ENCODE results near the gene CCNK.

CCNK gene

GRCh38 chr14:99463974-99464373 is 17.2 kb upstream of the CCNK start:
- no peak overlapping the region for H3K4me3 ChIP-seq (ENCODE audit: insufficient read depth, low read depth, low read length, poor library complexity, severe bottlenecking)
- H3K4me1 ChIP-seq (ENCODE audit: control insufficient read depth, insufficient read depth, low read length, poor library complexity, severe bottlenecking): no peaks in the 10 kb centered on the region
- H3K27ac ChIP-seq (ENCODE audit: insufficient read depth, low read length, poor library complexity, severe bottlenecking): no peak overlapping the region
- no peak for DNase-seq
- peaks cover 57% of the 10 kb centered on the region for H3K36me3 ChIP-seq (ENCODE audit: control insufficient read depth, insufficient read depth, low read length)
- H3K9me3 ChIP-seq (ENCODE audit: control insufficient read depth, low read length): no peaks in the 10 kb centered on the region
- H3K27me3 ChIP-seq (replicated peaks; ENCODE audit: control insufficient read depth, insufficient read depth, low read length, poor library complexity, severe bottlenecking): no peaks in the 10 kb centered on the region

GRCh38 chr14:99465288-99465687 is 15.9 kb upstream of the CCNK start:
- Histone ChIP-seq H3K4me1 (ENCODE audit: control insufficient read depth, insufficient read depth, low read length, poor library complexity, severe bottlenecking) (no peaks in the 10 kb centered on the region), H3K9me3 (ENCODE audit: control insufficient read depth, low read length) (no peaks in the 10 kb centered on the region), H3K36me3 (ENCODE audit: control insufficient read depth, insufficient read depth, low read length) (peaks cover 53% of the 10 kb centered on the region), H3K4me3 (ENCODE audit: insufficient read depth, low read depth, low read length, poor library complexity, severe bottlenecking) (no peak overlapping the region), H3K27me3 (replicated peaks; ENCODE audit: control insufficient read depth, insufficient read depth, low read length, poor library complexity, severe bottlenecking) (no peaks in the 10 kb centered on the region), H3K27ac (ENCODE audit: insufficient read depth, low read length, poor library complexity, severe bottlenecking) (no peak overlapping the region)
- DNase-seq: no peak

GRCh38 chr14:99466758-99467157 is 14.5 kb upstream of the CCNK start:
- H3K27ac ChIP-seq (ENCODE audit: insufficient read depth, low read length, poor library complexity, severe bottlenecking): no peak overlapping the region
- no peaks in the 10 kb centered on the region for H3K9me3 ChIP-seq (ENCODE audit: control insufficient read depth, low read length)
- no peak for DNase-seq
- peaks cover 39% of the 10 kb centered on the region for H3K36me3 ChIP-seq (ENCODE audit: control insufficient read depth, insufficient read depth, low read length)
- no peaks in the 10 kb centered on the region for H3K27me3 ChIP-seq (replicated peaks; ENCODE audit: control insufficient read depth, insufficient read depth, low read length, poor library complexity, severe bottlenecking)
- no peak overlapping the region for H3K4me3 ChIP-seq (ENCODE audit: insufficient read depth, low read depth, low read length, poor library complexity, severe bottlenecking)
- H3K4me1 ChIP-seq (ENCODE audit: control insufficient read depth, insufficient read depth, low read length, poor library complexity, severe bottlenecking): no peaks in the 10 kb centered on the region

GRCh38 chr14:99467336-99468078 is 13.7 kb upstream of the CCNK start:
- Histone ChIP-seq H3K36me3 (ENCODE audit: control insufficient read depth, insufficient read depth, low read length) (peaks cover 32% of the 10 kb centered on the region), H3K27me3 (replicated peaks; ENCODE audit: control insufficient read depth, insufficient read depth, low read length, poor library complexity, severe bottlenecking) (no peaks in the 10 kb centered on the region), H3K9me3 (ENCODE audit: control insufficient read depth, low read length) (no peaks in the 10 kb centered on the region), H3K4me1 (ENCODE audit: control insufficient read depth, insufficient read depth, low read length, poor library complexity, severe bottlenecking) (no peaks in the 10 kb centered on the region), H3K27ac (ENCODE audit: insufficient read depth, low read length, poor library complexity, severe bottlenecking) (no peak overlapping the region), H3K4me3 (ENCODE audit: insufficient read depth, low read depth, low read length, poor library complexity, severe bottlenecking) (no peak overlapping the region)
- DNase-seq: no peak

- no peak for DNase-seq
- no peaks in the 10 kb centered on the region for H3K4me1 ChIP-seq (ENCODE audit: control insufficient read depth, insufficient read depth, low read length, poor library complexity, severe bottlenecking)
- peaks cover 26% of the 10 kb centered on the region for H3K36me3 ChIP-seq (ENCODE audit: control insufficient read depth, insufficient read depth, low read length)
- H3K27ac ChIP-seq (ENCODE audit: insufficient read depth, low read length, poor library complexity, severe bottlenecking): no peak overlapping the region
- H3K9me3 ChIP-seq (ENCODE audit: control insufficient read depth, low read length): no peaks in the 10 kb centered on the region
- no peak overlapping the region for H3K4me3 ChIP-seq (ENCODE audit: insufficient read depth, low read depth, low read length, poor library complexity, severe bottlenecking)
- H3K27me3 ChIP-seq (replicated peaks; ENCODE audit: control insufficient read depth, insufficient read depth, low read length, poor library complexity, severe bottlenecking): no peaks in the 10 kb centered on the region
Observed at GRCh38 chr14:99468081-99468480, 13.1 kb upstream of the CCNK start.

GRCh38 chr14:99468836-99469592 is 12.2 kb upstream of the CCNK start:
- Histone ChIP-seq H3K9me3 (ENCODE audit: control insufficient read depth, low read length) (no peaks in the 10 kb centered on the region), H3K27ac (ENCODE audit: insufficient read depth, low read length, poor library complexity, severe bottlenecking) (no peak overlapping the region), H3K4me3 (ENCODE audit: insufficient read depth, low read depth, low read length, poor library complexity, severe bottlenecking) (no peak overlapping the region), H3K4me1 (ENCODE audit: control insufficient read depth, insufficient read depth, low read length, poor library complexity, severe bottlenecking) (no peaks in the 10 kb centered on the region), H3K27me3 (replicated peaks; ENCODE audit: control insufficient read depth, insufficient read depth, low read length, poor library complexity, severe bottlenecking) (no peaks in the 10 kb centered on the region), H3K36me3 (ENCODE audit: control insufficient read depth, insufficient read depth, low read length) (peaks cover 16% of the 10 kb centered on the region)
- DNase-seq: no peak

- DNase-seq: no peak
- Histone ChIP-seq H3K36me3 (ENCODE audit: control insufficient read depth, insufficient read depth, low read length) (no peaks in the 10 kb centered on the region), H3K4me3 (ENCODE audit: insufficient read depth, low read depth, low read length, poor library complexity, severe bottlenecking) (no peak overlapping the region), H3K27ac (ENCODE audit: insufficient read depth, low read length, poor library complexity, severe bottlenecking) (no peak overlapping the region), H3K9me3 (ENCODE audit: control insufficient read depth, low read length) (no peaks in the 10 kb centered on the region), H3K4me1 (ENCODE audit: control insufficient read depth, insufficient read depth, low read length, poor library complexity, severe bottlenecking) (no peaks in the 10 kb centered on the region), H3K27me3 (replicated peaks; ENCODE audit: control insufficient read depth, insufficient read depth, low read length, poor library complexity, severe bottlenecking) (no peaks in the 10 kb centered on the region)
Observed at GRCh38 chr14:99471731-99472130, 9.5 kb upstream of the CCNK start.

GRCh38 chr14:99472937-99473336 is 8.3 kb upstream of the CCNK start:
- Histone ChIP-seq H3K27ac (ENCODE audit: insufficient read depth, low read length, poor library complexity, severe bottlenecking) (no peak overlapping the region), H3K9me3 (ENCODE audit: control insufficient read depth, low read length) (no peaks in the 10 kb centered on the region), H3K4me1 (ENCODE audit: control insufficient read depth, insufficient read depth, low read length, poor library complexity, severe bottlenecking) (no peaks in the 10 kb centered on the region), H3K27me3 (replicated peaks; ENCODE audit: control insufficient read depth, insufficient read depth, low read length, poor library complexity, severe bottlenecking) (no peaks in the 10 kb centered on the region), H3K4me3 (ENCODE audit: insufficient read depth, low read depth, low read length, poor library complexity, severe bottlenecking) (no peak overlapping the region), H3K36me3 (ENCODE audit: control insufficient read depth, insufficient read depth, low read length) (no peaks in the 10 kb centered on the region)
- no peak for DNase-seq

- Histone ChIP-seq H3K27me3 (replicated peaks; ENCODE audit: control insufficient read depth, insufficient read depth, low read length, poor library complexity, severe bottlenecking) (no peaks in the 10 kb centered on the region), H3K4me1 (ENCODE audit: control insufficient read depth, insufficient read depth, low read length, poor library complexity, severe bottlenecking) (no peaks in the 10 kb centered on the region), H3K27ac (ENCODE audit: insufficient read depth, low read length, poor library complexity, severe bottlenecking) (no peak overlapping the region), H3K9me3 (ENCODE audit: control insufficient read depth, low read length) (no peaks in the 10 kb centered on the region), H3K36me3 (ENCODE audit: control insufficient read depth, insufficient read depth, low read length) (no peaks in the 10 kb centered on the region), H3K4me3 (ENCODE audit: insufficient read depth, low read depth, low read length, poor library complexity, severe bottlenecking) (no peak overlapping the region)
- no peak for DNase-seq
Observed at GRCh38 chr14:99473458-99473857, 7.8 kb upstream of the CCNK start.

- no peaks in the 10 kb centered on the region for H3K27me3 ChIP-seq (replicated peaks; ENCODE audit: control insufficient read depth, insufficient read depth, low read length, poor library complexity, severe bottlenecking)
- H3K4me1 ChIP-seq (ENCODE audit: control insufficient read depth, insufficient read depth, low read length, poor library complexity, severe bottlenecking): peaks cover 12% of the 10 kb centered on the region
- no peaks in the 10 kb centered on the region for H3K36me3 ChIP-seq (ENCODE audit: control insufficient read depth, insufficient read depth, low read length)
- H3K27ac ChIP-seq (ENCODE audit: insufficient read depth, low read length, poor library complexity, severe bottlenecking): no peak overlapping the region
- no peaks in the 10 kb centered on the region for H3K9me3 ChIP-seq (ENCODE audit: control insufficient read depth, low read length)
- DNase-seq: no peak
- H3K4me3 ChIP-seq (ENCODE audit: insufficient read depth, low read depth, low read length, poor library complexity, severe bottlenecking): no peak overlapping the region
Observed at GRCh38 chr14:99475179-99475578, 6.0 kb upstream of the CCNK start.

Measured in effector memory CD4-positive, alpha-beta T cell (primary cell).